Activated CD4-positive, alpha-beta T cell treated with anti-CD3 and anti-CD28 coated beads for 36 hours (primary cell): Measurements from ENCODE around the gene WDR74. TPM values are rescaled to one million over a fixed set of nuclear protein-coding genes. Genes with fewer than 3 reads are reported as not detected.
A peak's percentile ranks its signal among the peaks of the same experiment; 100 is the strongest.
"Not testable (repeated sequence)": the region's sequence is repeated elsewhere in the genome, so short reads cannot be mapped to it uniquely, and the experiment has no call there.

Experiments
- ATAC-seq: fragments of 200-7000 bp; cut with Tn5 transposase; one replicate; pipeline ENCODE4 v1.10.0; 2021; ENCODE audit warnings: mild to moderate bottlenecking, moderate library complexity
- CTCF ChIA-PET: fragments of 350-600 bp; sonication (Branson Sonifier 250); formaldehyde crosslinking; loops from one replicate; lab custom pipeline; 2021; ENCODE audit warnings: antibody characterized with exemption; lab: Charles Lee
- POLR2A ChIA-PET: fragments of 350-600 bp; sonication (Branson Sonifier 250); formaldehyde crosslinking; loops from one replicate; lab custom pipeline; 2021; ENCODE audit warnings: antibody characterized with exemption, inconsistent platforms; lab: Charles Lee
- DNase-seq: peaks from one replicate; pipeline ENCODE4 v3.0.0-alpha.2; 2020
- H3K27ac Mint-ChIP-seq: one replicate; pipeline ENCODE4 v1.8.0; 2021; ENCODE audit warnings: mixed read lengths
- H3K27me3 Mint-ChIP-seq: one replicate; pipeline ENCODE4 v1.8.0; 2021; ENCODE audit warnings: mixed read lengths
- H3K36me3 Mint-ChIP-seq: one replicate; pipeline ENCODE4 v1.8.0; 2021; ENCODE audit warnings: low read depth, mixed read lengths
- H3K4me1 Mint-ChIP-seq: one replicate; pipeline ENCODE4 v1.8.0; 2021; ENCODE audit warnings: mixed read lengths
- H3K4me3 Mint-ChIP-seq: one replicate; pipeline ENCODE4 v1.8.0; 2021; ENCODE audit warnings: mild to moderate bottlenecking, moderate library complexity, mixed read lengths
- H3K9me3 Mint-ChIP-seq: one replicate; pipeline ENCODE4 v1.8.0; 2021; ENCODE audit warnings: low read depth, mixed read lengths
- intact Hi-C, 2 experiments: fragments of 100-400 bp; cut with DNase I in 1 of 2; cut with micrococcal nuclease in 1 of 2; formaldehyde crosslinking; loops; one replicate each; pipeline versions ENCODE4 v1.14.2 to v1.15.1; 2022 to 2024; cut with DNase I, micrococcal nuclease
- total RNA-seq, 2 experiments: library from RNA; stranded (reverse); gene quantifications; one replicate each; pipeline ENCODE4 v1.2.3, GENCODE V29; 2021

Gene WDR74
- total RNA-seq, 2 experiments from 2014 or later = 83.1 to 93.1 TPM

DNA sequence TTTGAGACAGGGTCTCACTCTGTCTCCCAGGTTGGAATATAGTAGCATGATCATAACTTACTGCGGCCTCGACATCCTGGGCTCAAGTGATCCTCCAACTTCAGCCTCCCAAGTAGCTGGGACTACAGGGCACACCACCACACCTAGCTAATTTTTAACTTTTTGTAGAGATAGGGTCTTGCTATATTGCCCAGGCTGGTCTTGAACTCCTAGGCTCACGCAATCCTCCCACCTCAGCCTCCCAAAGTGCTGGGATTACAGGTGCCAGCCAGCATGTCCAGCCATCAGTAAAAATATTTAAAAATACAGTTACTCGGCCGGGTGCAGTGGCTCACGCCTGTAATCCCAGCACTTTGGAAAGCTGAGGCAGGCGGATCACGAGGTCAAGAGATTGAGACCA lies 11.3 kb downstream of the WDR74 start:
- H3K4me3 Mint-ChIP-seq, H3K27ac Mint-ChIP-seq, H3K27me3 Mint-ChIP-seq, ATAC-seq, H3K9me3 Mint-ChIP-seq, intact Hi-C loops, DNase-seq: not testable (repeated sequence)
- ChIA-PET POLR2A (interaction anchor here (0.5 to 3.8 kb wide), 6 partner anchors 12 to 339 kb away, joined by 3 to 18 read pairs (median 4); partner anchors contain the start of genes C11orf98, CSKMT, WDR74 and ZBTB3), CTCF (interaction anchor here (0.6 to 1.6 kb wide), 9 partner anchors 11 to 1423 kb away, joined by 3 to 6 read pairs (median 3); partner anchors contain the start of genes HNRNPUL2, PLCB3, WDR74 and ZBTB3)
- Mint-ChIP-seq H3K4me1 (peaks cover 18% of the 10 kb centered on the region), H3K36me3 (peaks cover 34% of the 10 kb centered on the region)

DNA sequence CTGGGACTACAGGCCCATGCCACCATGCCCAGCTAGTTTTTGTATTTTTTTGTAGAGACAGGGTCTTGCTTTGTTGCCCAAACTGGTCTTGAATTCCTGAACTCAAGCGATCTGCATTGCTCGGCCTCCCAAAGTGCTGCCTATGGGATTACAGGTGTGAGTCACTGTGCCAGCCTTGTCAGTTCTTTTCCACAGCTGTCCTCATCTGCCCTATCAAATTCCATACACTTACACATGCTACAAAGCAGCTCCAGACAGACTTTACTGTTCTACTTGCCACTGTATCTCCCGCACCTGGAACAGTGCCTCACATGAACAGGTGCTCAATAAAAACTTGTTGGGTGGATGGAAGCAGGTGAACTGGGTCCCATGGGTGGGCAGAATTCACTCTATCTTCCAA lies 15.7 kb downstream of the WDR74 start:
- peaks cover 39% of the 10 kb centered on the region for H3K36me3 Mint-ChIP-seq

DNA sequence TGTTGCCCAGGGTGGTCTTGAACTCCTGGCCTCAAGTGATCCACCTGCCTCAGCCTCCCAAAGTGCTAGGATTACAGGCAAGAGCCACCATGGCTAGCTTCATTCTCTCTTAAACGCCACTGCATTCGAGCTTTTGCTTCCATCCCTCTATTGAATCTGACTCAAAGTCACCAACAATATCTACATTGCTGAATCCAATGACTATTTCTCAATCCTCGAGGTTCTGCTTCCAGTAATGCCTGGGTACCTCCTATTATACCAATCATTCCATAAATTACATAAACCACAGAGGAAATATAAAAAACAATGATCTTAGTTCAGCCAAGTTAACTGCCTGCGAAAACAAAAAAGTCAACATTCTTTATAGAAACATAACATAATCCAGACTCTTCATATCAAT lies 22.3 kb downstream of the WDR74 start:
- H3K36me3 Mint-ChIP-seq = peaks cover 18% of the 10 kb centered on the region
- ATAC-seq = no peak
- DNase-seq = no peak
- no peaks in the 10 kb centered on the region for H3K27me3 Mint-ChIP-seq
- no peak overlapping the region for H3K4me3 Mint-ChIP-seq
- ChIA-PET POLR2A (interaction anchor here (0.7 to 1.2 kb wide), 3 partner anchors 10 to 23 kb away, joined by 3 to 4 read pairs (median 3); partner anchors contain the start of gene STX5), CTCF (interaction anchor here (0.6 to 1.3 kb wide), 6 partner anchors 11 to 123 kb away, joined by 3 to 8 read pairs (median 3); no protein-coding TSS in a partner anchor)
- intact Hi-C loops = no loop called here
- no peaks in the 10 kb centered on the region for H3K9me3 Mint-ChIP-seq
- H3K4me1 Mint-ChIP-seq = peaks cover 2% of the 10 kb centered on the region
- H3K27ac Mint-ChIP-seq = no peak overlapping the region

More for the DNA sequence above, 15.7 kb downstream of the WDR74 start:
- Mint-ChIP-seq H3K27me3 (no peaks in the 10 kb centered on the region), H3K4me1 (peaks cover 2% of the 10 kb centered on the region), H3K9me3 (no peaks in the 10 kb centered on the region), H3K27ac (no peak overlapping the region), H3K4me3 (no peak overlapping the region)
- CTCF ChIA-PET = interaction anchor here (0.6 to 1.2 kb wide), 3 partner anchors 13 to 143 kb away, joined by 3 read pairs; no protein-coding TSS in a partner anchor
- DNase-seq (no peak), ATAC-seq (no peak)
- POLR2A ChIA-PET = interaction anchor here (0.9 kb wide), 1 partner anchor 18 kb away, joined by 3 read pairs; no protein-coding TSS in a partner anchor
- intact Hi-C loops = no loop called here

DNA sequence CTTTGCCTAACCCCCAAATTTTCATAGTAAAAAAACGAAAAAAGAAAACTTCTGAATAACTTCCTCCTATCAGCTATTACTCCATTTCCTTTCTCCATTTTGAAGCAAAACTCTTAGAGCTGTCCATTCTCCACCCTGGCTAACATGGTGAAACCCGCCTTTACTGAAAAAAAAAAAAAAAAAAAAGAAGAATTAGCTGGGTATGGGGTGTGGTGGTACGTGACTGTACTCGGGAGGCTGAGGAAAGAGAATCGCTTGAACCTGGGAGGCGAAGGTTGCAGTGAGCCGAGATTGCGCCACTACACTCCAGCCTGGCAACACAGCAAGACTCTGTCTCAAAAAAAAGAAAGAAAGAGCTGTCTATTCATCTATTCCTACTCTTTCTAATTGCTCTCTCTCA lies 22.8 kb downstream of the WDR74 start:
- no peak for ATAC-seq
- ChIA-PET CTCF (interaction anchor here (0.6 to 1.5 kb wide), 10 partner anchors 11 to 122 kb away, joined by 3 to 8 read pairs (median 3); no protein-coding TSS in a partner anchor), POLR2A (interaction anchor here (0.7 to 1.2 kb wide), 5 partner anchors 10 to 25 kb away, joined by 3 to 4 read pairs (median 4); partner anchors contain the start of gene STX5)
- H3K27ac Mint-ChIP-seq = no peak overlapping the region
- no peak overlapping the region for H3K4me3 Mint-ChIP-seq
- peaks cover 2% of the 10 kb centered on the region for H3K4me1 Mint-ChIP-seq
- H3K27me3 Mint-ChIP-seq = no peaks in the 10 kb centered on the region
- no peaks in the 10 kb centered on the region for H3K9me3 Mint-ChIP-seq
- peaks cover 18% of the 10 kb centered on the region for H3K36me3 Mint-ChIP-seq
- DNase-seq = no peak
- intact Hi-C loops = no loop called here

DNA sequence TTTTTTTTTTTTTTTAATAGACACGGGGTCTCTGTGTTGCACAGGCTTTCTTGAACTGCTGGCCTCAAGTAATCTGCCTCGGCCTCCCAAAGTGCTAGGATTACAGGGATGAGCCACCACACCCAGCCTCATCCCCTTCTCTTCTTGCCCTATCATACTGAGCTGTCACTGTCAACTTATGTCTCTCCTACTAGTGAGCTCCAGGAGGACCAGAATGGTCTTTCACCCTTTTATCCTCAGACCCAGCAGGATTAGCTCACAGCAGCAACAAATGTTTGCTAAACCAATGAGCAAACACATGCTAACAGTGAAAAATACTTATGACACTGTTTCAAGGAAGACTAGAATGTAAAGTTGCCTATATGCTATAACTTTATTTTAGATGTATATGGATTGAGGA lies 27.7 kb downstream of the WDR74 start:
- intact Hi-C loops = no loop called here
- ChIA-PET CTCF (interaction anchor here (0.9 to 1.0 kb wide), 2 partner anchors 16 to 74 kb away, joined by 3 read pairs; no protein-coding TSS in a partner anchor), POLR2A (interaction anchor here (0.6 to 1.2 kb wide), 2 partner anchors 21 to 198 kb away, joined by 5 to 13 read pairs; partner anchors contain the start of genes STX5 and TEX54)
- Mint-ChIP-seq H3K27me3 (no peaks in the 10 kb centered on the region), H3K27ac (no peak overlapping the region), H3K4me3 (no peak overlapping the region), H3K36me3 (peaks cover 5% of the 10 kb centered on the region), H3K9me3 (no peaks in the 10 kb centered on the region), H3K4me1 (peaks cover 2% of the 10 kb centered on the region)
- DNase-seq = no peak
- no peak for ATAC-seq

DNA sequence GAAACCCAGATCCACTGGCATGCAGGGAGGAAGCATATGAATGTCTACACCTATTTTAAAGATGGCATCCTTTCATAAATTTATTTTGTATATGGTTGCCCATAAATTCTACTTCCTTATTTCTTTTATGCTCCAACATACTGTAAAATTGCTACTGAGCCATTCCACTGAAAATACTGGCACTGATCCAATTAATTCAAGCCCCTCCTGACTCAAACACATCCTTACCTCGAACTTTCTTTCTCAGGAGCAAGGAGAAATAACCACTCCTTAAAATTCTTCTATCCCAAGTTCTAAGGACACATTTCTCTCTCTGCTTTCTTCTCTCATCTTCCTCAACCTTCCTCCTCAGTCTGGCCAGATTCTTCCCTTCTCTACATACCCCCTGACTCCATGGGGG lies 28.6 kb downstream of the WDR74 start:
- no peaks in the 10 kb centered on the region for H3K9me3 Mint-ChIP-seq
- intact Hi-C loops = no loop called here
- ChIA-PET POLR2A (interaction anchor here (0.6 to 1.2 kb wide), 2 partner anchors 22 to 197 kb away, joined by 5 to 13 read pairs; partner anchors contain the start of genes STX5 and TEX54), CTCF (no interaction called here)
- no peak overlapping the region for H3K27ac Mint-ChIP-seq
- peaks cover 9% of the 10 kb centered on the region for H3K4me1 Mint-ChIP-seq
- DNase-seq (no peak), ATAC-seq (no peak)
- H3K36me3 Mint-ChIP-seq = peaks cover 5% of the 10 kb centered on the region
- H3K27me3 Mint-ChIP-seq = no peaks in the 10 kb centered on the region
- no peak overlapping the region for H3K4me3 Mint-ChIP-seq

DNA sequence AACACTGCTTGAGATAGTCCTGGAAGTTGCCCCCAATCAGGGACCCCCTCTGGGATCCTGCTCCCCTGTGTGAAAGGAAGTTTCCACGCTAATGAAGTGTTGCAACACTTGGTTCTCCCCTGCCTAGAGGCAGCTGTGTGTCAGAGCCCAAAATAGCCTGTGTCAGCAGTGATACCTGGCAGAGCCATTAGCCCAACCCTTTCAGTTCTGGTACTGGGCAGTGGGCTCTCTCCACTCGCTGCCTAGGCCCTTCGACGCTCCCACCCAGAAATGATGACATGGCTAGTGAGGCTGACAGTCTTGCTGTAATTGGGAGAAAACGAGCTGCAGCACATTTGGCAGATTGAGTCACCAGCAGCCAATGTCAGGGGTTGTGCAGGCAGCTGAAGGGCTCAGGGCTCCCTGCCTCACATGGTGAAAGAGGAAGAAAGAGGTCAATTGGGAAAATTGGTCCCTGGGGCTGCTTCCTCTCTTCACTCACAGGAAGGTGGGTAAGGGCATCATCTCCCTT lies 32.7 kb downstream of the WDR74 start:
- intact Hi-C loops = no loop called here
- peak overlapping the region; percentile 99 for H3K4me3 Mint-ChIP-seq
- no peak for DNase-seq
- ATAC-seq = no peak
- H3K4me1 Mint-ChIP-seq = peaks cover 27% of the 10 kb centered on the region
- no peaks in the 10 kb centered on the region for H3K9me3 Mint-ChIP-seq
- peaks cover 22% of the 10 kb centered on the region for H3K36me3 Mint-ChIP-seq
- H3K27me3 Mint-ChIP-seq = no peaks in the 10 kb centered on the region
- peak overlapping the region; percentile 86 for H3K27ac Mint-ChIP-seq
- ChIA-PET POLR2A (interaction anchor here (0.5 to 2.2 kb wide), 7 partner anchors 19 to 55 kb away, joined by 3 to 27 read pairs (median 6); partner anchors contain the start of genes TMEM179B and ZBTB3), CTCF (interaction anchor here (1.2 to 3.2 kb wide), 5 partner anchors 13 to 76 kb away, joined by 3 to 24 read pairs (median 4); partner anchors contain the start of gene TMEM179B)

DNA sequence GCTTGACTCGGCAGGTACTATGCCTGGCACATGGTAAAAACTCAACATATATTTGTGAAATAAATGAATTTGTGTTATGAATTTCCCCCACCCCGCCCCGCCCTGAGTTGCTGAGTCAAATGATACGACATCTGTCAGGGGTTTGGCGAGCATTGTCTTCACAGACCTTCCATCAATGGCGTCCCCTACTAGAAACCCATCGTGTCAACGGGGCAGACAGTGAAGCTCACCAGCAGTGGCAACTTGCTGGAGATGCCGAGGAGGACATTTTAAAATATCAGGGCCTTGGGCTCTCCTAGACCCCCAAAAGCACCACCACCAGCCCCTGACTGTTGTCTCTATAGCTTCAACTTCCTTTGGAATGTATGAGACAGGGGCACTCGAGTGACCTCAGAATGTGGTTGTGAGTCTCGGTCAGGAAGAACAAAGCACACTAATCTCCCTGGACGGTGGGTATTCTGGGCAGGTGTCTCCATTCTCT lies 33.4 kb downstream of the WDR74 start:
- no peaks in the 10 kb centered on the region for H3K27me3 Mint-ChIP-seq
- no peaks in the 10 kb centered on the region for H3K9me3 Mint-ChIP-seq
- H3K27ac Mint-ChIP-seq = peak overlapping the region; percentile 96
- DNase-seq = peak; percentile 56
- H3K4me1 Mint-ChIP-seq = peaks cover 29% of the 10 kb centered on the region
- H3K4me3 Mint-ChIP-seq = peak overlapping the region; percentile 99
- intact Hi-C loops = loop anchor here (1.0 to 2.0 kb wide), 16 partner anchors 14 to 232 kb away; partner anchors contain the start of genes TMEM179B (in 2 of the 2), TMEM223 (in 2 of the 2), WDR74 (in 2 of the 2) and HNRNPUL2 (in 1 of the 2)
- ChIA-PET CTCF (interaction anchor here (0.6 to 3.2 kb wide), 9 partner anchors 14 to 843 kb away, joined by 3 to 24 read pairs (median 3); partner anchors contain the start of gene TMEM179B), POLR2A (interaction anchor here (0.6 to 2.2 kb wide), 12 partner anchors 18 to 165 kb away, joined by 3 to 27 read pairs (median 4); partner anchors contain the start of genes SLC3A2, STX5, TMEM179B and ZBTB3)
- H3K36me3 Mint-ChIP-seq = peaks cover 29% of the 10 kb centered on the region
- ATAC-seq = peak; percentile 20

DNA sequence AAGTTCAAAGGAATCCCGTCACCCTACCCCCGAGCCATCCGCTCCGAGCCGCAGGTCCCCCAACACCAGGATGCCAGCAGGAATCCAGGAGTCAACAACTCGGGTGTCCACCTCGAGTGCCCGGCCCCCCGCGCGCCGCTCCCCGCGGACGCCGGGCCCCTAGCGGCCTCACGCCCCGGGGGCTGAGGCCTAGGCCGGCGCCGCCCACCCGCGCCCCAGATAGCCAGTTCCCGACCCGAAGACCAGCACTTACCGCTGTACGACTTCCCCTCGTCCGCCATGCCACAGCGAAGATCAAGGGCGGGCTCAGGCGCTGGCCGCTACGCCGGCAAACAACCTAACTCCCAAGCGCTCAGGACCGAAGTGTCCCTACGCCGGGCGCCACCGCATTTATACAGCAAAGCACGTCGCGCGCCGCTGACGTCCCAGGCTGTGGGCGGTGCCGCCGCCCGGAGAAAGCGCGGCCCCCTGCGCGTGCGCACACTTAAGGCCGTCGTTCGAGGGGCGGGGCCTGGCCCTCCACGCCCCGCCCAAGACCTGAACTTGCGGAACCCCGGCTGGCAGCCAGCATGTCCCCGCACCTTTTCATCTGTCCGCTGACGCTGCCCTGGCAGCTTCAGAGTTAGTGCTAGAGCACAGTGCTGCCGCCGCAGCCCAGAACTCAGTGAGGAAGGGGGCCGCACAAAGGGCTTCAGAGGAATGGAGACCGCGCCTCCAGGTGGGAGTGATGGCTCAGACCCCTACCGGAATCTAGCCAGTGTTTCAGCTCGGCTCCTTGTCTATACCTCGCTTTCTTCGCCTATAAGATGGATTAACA lies 34.1 kb downstream of the WDR74 start, which contains the start of gene NXF1:
Gene NXF1 (minus strand): TSS at position 365 of the 817 bp plus-strand sequence. CDS start 84 bp downstream, at position 281.
- Mint-ChIP-seq H3K27ac (peak within 1 kb of the TSS; percentile 97), H3K36me3 (peaks cover 33% of the 10 kb centered on the region), H3K9me3 (no peaks in the 10 kb centered on the region), H3K27me3 (no peaks in the 10 kb centered on the region), H3K4me3 (peak within 1 kb of the TSS; percentile 99), H3K4me1 (peaks cover 29% of the 10 kb centered on the region)
- intact Hi-C loops = loop anchor here (1.0 to 2.0 kb wide), 16 partner anchors 13 to 231 kb away; partner anchors contain the start of genes TMEM179B (in 2 of the 2), TMEM223 (in 2 of the 2), WDR74 (in 2 of the 2) and HNRNPUL2 (in 1 of the 2)
- ChIA-PET POLR2A (interaction anchor here (0.5 to 2.2 kb wide), 14 partner anchors 13 to 164 kb away, joined by 3 to 27 read pairs (median 4); partner anchors contain the start of genes SLC3A2, STX5, TMEM179B and ZBTB3), CTCF (interaction anchor here (0.6 to 3.2 kb wide), 8 partner anchors 15 to 844 kb away, joined by 3 to 24 read pairs (median 3); partner anchors contain the start of gene TMEM179B)
- DNase-seq (peak; percentile 97), ATAC-seq (peak; percentile 79)
